Esophagus squamous epithelium (tissue), 4 donors: ENCODE data around the gene MYT1.

Source experiments
- POLR2A ChIP-seq, 4 donors: fragments of 450-650 bp; IDR thresholded peaks; one replicate each; pipeline ENCODE4 v1.6.1; 2017; ENCODE audit warnings: antibody characterized with exemption in 4 of 4, mild to moderate bottlenecking in 4 of 4, moderate library complexity in 3 of 4
- TF ChIP-seq, protein P1 (sequence below), 6 experiments: fragments of 450-650 bp in 4 of 6; fragments of 200-600 bp in 2 of 6; sonication (generic) in 2 of 6; IDR thresholded peaks; one replicate each; pipeline ENCODE4 v1.5.1; 2016 to 2019; ENCODE audit warnings: antibody characterized with exemption in 6 of 6, mild to moderate bottlenecking in 4 of 6, moderate library complexity in 4 of 6

DNA sequence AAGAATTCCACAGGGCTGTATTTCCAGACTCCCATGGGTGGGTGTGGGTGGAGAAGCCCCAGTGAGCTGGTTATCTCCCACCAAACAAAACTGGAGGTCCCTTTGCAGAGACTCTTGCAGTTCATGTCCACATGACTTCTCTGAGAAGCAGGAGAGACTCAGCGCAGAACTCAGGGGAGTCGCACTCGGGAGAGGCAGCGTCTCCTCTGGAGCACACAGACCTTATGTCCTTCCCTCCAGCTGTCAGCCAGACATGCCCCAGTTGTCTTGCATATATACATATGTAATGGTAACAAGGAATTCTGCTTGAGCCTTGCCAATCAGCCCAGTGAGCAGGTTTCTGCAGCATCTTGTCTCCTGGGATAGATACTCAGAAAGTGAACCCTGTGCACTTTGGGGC is 23.8 kb downstream of the MYT1 start:
- TF ChIP-seq, protein P1, sequence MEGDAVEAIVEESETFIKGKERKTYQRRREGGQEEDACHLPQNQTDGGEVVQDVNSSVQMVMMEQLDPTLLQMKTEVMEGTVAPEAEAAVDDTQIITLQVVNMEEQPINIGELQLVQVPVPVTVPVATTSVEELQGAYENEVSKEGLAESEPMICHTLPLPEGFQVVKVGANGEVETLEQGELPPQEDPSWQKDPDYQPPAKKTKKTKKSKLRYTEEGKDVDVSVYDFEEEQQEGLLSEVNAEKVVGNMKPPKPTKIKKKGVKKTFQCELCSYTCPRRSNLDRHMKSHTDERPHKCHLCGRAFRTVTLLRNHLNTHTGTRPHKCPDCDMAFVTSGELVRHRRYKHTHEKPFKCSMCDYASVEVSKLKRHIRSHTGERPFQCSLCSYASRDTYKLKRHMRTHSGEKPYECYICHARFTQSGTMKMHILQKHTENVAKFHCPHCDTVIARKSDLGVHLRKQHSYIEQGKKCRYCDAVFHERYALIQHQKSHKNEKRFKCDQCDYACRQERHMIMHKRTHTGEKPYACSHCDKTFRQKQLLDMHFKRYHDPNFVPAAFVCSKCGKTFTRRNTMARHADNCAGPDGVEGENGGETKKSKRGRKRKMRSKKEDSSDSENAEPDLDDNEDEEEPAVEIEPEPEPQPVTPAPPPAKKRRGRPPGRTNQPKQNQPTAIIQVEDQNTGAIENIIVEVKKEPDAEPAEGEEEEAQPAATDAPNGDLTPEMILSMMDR (IDR thresholded peaks at IDR 0.05), result no peak
- no peak for TF ChIP-seq POLR2A (IDR thresholded peaks at IDR 0.05)
